ENCODE results near the gene DEPDC7.
"Not testable (repeated sequence)": the region's sequence is repeated elsewhere in the genome, so short reads cannot be mapped to it uniquely, and the experiment has no call there.

DEPDC7 gene

GRCh38 chr11:33015621-33016551, at the start of gene DEPDC7:
Gene DEPDC7 (plus strand): TSS chr11:33015878. CDS start chr11:33015956, 78 bp downstream.
- peak; percentile 79 to 84 for DNase-seq

DNA sequence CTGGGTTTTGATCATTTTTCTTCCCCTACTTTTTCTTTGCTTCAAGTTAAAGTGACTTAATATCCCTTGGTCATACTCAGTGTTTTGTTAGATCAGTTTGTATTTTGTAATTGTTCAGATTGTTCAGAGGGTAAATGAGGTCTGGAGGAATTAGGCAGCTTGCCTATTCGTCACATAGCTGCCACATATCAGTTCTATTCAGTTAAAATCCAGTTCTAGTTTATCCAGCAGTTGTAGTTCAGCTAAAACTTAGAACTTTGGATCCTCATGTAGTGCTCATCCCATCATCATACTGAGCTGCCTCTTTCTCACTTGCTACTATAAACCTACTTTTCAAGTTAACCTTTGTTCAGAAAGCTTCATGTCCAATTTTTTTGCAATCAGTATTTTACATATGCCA, 47.1 kb upstream of the DEPDC7 start:
- no peak for DNase-seq

DNA sequence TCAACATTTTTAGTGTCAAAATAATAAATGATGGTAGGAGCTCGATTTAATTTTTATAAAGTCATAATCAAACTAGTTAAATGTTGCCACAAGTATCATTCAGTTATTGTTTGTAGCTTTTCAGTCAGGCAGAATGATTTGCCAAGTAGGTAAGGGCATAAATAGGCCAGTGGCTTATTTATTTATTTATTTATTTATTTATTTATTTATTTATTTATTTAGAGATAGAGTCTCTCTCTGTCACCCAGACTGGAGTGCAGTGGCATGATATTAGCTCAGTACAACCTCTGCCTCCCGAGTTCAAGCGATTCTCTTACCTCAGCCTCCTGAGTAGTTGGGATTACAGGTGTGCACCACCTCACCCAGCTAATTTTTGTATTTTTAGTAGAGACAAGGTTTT, 43.4 kb upstream of the DEPDC7 start:
- not testable (repeated sequence) for DNase-seq

DNA sequence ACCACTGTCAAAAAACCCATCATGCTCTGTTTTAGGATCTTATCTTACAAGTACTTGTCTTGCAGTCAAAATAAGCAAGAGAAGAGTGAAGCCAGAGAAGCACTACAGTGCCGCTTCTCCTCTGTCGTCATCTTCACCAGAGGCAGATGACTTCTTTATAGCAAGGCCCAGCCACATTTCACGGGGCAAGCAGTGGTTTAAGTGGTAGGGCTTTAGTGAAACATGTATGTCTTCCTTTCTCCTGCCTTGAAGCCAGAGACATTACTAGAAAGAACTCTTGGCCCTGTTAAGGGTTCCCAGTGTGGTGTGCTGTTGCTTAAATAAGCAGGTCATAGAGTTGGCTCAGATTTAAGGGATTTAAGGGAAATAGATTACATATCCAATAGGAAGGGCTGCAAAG, 42.9 kb upstream of the DEPDC7 start:
- no peak for DNase-seq

- no peak for DNase-seq
These were observed 33.1 kb upstream of the DEPDC7 start for GRCh38 chr11:32982626-32983025.

DNA sequence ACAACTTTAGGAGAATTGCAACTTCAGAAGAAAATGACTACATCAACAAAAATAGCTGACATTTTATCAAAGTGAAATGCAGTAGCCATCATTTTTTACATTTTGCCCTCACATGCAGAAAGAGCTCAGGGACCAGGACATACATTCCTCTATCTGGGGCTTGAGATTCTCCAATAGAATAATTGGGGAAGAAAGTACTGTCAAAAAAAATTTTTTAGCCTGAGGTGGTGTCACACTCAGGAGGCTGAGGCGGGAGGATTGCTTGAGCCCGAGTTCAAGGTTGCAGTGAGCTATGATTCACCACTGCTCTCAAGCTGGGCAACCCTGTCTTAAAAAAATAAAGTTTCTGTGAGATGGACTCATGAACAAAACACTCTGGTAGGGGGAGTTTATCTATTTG, 32.2 kb upstream of the DEPDC7 start:
- no peak for DNase-seq

GRCh38 chr11:32985600-32985999, 30.1 kb upstream of the DEPDC7 start:
- DNase-seq: no peak

GRCh38 chr11:32987851-32988250, 27.8 kb upstream of the DEPDC7 start:
- no peak for DNase-seq

- no peak for DNase-seq
These were observed 25.2 kb upstream of the DEPDC7 start for GRCh38 chr11:32990481-32990880.

GRCh38 chr11:32991427-32991826, 24.3 kb upstream of the DEPDC7 start:
- DNase-seq: no peak

DNA sequence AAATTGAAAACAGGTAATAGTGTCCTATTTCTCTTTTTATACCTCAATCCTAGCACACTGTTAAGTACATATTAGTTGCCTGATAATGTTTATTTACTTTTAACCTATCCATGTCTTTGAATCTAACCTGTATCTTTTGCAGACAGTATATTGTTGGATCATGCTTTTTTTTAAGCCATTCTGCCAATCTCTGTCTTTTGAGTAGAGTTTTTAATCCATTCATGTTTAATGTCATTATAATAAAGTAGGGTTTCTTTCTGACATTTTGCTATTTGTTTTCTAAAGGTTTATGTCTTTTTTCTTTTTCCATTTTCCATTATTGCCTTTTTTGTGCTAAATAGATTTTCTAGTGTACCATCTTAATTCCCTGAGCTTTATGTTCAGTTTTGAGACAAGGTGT, 23.8 kb upstream of the DEPDC7 start:
- no peak for DNase-seq

- DNase-seq: no peak
These were observed 15.5 kb upstream of the DEPDC7 start for GRCh38 chr11:33000181-33000580.

DNA sequence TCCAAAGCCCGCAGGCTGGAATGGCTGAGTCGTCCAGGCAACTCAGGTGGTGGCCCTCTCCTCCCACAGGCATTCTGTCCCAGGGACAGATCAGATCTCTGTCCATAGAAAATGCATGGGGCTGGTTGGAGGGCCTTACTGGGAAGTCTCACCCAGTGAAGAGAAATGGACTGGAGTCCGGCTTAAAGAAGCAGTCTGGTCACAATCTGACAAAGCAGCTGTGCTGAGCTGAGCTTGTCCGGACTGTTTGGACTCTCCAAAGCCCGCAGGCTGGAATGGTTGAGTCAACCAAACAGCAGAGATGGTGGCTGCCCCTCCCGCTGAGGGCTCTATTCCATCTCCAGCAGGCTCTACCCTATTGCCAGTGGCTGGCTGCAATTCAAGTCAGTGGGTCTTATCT, 14.4 kb upstream of the DEPDC7 start:
- DNase-seq: no peak

GRCh38 chr11:33001751-33002542, 13.7 kb upstream of the DEPDC7 start:
- DNase-seq: no peak

- DNase-seq: no peak
These were observed 10.5 kb upstream of the DEPDC7 start for GRCh38 chr11:33005175-33005574.

- no peak for DNase-seq
These were observed 9.7 kb upstream of the DEPDC7 start for GRCh38 chr11:33006010-33006409.

- DNase-seq: no peak
These were observed 1.9 kb upstream of the DEPDC7 start for GRCh38 chr11:33013755-33014154.

DNA sequence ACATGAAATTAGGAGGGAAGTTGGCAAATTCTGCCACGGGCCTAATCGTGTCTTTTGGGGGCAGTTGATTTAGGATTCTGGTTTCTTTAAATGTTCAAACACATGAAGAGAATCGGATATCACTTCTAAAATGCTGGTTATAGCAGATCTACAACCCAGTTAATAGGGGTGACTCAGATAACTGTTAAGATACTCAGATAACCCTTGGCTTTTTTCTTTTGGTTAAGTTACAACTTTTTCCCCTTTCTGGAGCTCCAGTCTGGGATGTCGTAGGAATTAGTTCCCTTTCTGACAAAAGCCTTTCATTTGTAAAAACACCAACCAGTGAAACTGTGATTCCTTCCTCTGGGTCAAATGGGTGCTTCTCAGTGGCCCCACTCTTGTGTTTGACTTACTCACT, 976 bp downstream of the DEPDC7 start:
- no peak for DNase-seq

GRCh38 chr11:33017478-33017877, 1.8 kb downstream of the DEPDC7 start:
- DNase-seq: no peak

DNA sequence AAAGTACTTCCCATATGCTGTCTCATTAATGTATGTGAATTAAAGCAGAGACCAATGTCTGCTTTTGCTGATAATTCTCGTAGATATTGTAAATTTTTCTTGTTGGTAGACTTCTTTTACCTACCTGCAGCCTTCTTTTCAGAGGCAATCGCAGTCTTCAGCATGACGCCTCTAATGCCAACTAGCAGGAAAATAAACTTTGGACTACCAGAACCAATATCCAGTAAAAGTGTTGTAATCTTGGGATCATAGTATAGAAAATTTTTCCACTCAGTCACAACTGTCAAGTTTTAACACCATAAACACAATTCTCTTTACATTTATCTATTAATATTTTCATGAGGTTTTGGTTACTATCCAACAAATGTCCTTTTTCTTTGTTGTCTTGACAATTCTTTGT, 2.3 kb downstream of the DEPDC7 start:
- no peak for DNase-seq

- DNase-seq: no peak
These were observed 3.2 kb downstream of the DEPDC7 start for GRCh38 chr11:33018840-33019239.

DNA sequence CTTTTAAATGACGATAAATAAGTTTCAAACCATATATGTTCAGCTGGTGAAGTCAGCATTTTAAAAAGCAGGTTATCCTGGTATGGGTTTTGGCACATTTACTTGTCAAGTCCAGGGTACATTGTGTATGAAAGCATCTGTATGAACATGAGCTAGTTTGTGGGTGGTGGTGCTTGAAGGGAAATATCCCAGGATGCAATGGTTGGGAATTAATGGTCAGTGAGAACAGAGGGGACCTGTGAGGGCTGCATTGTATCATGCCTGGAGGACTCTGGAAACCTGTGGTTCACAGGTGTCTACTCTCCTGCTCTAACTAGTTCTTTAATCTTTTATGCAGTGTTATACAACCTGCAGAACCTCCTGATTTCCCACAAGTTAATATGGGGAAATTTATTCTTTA, 5.8 kb downstream of the DEPDC7 start:
- no peak for DNase-seq

DNA sequence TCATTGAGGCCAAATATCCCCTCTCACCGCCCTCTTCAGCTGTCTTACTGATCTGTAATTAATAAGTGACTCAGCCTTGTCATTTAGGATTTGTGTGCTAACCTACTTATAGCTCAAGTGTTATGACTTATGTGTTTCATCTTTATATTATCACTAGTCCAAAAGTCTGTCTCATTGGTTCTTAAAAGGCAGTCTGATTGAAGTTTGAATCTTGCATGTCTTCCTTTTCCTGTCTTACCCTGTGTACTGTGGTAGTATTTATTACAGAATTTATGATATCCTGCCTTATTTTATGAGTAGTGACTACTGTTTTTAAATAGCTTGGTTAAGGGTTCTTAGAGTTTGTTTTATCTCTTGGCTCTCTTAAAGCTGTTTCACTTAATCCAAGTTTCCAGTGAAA, 6.3 kb downstream of the DEPDC7 start:
- no peak for DNase-seq

- DNase-seq: no peak
These were observed 9.7 kb downstream of the DEPDC7 start for GRCh38 chr11:33025339-33025722.

All from stimulated activated CD4-positive, alpha-beta T cell treated with anti-CD3 and anti-CD28 coated beads, Interleukin-2, amount 100 ng/mL, for 24 hours (primary cell).